ENCODE measurements around the gene LENG1. TPM values are rescaled to one million over a fixed set of nuclear protein-coding genes. Genes with fewer than 3 reads are reported as not detected.

The LENG1 gene
- total and polyA plus RNA-seq, 9 of the 15 experiments (the other 6 are each of a cell fraction or from before 2014, with no cell fraction given), result 0.30 to 10.5 (median 4.7) TPM

GRCh38 chr19:54136864-54137698 lies 22.4 kb downstream of the LENG1 start (continued):
- TF ChIP-seq BCL6 (CRISPR knock-in tag; IDR thresholded peaks at IDR 0.05), result no peak
- TF ChIP-seq POLR3G (IDR thresholded peaks at IDR 0.05; ENCODE audit: extremely low read depth, insufficient read length, insufficient replicate concordance), result no peak
- TF ChIP-seq POLR2A (conservative IDR thresholded peaks at IDR 0.05), result peak; percentile 66
- no peak for TF ChIP-seq DMBX1 (CRISPR knock-in tag; IDR thresholded peaks at IDR 0.05; ENCODE audit: borderline replicate concordance)
- no peak for TF ChIP-seq KLF1 (tag; IDR thresholded peaks at IDR 0.05)
- TF ChIP-seq E2F1 (CRISPR knock-in tag; IDR thresholded peaks at IDR 0.05), result peak; percentile 72; the same call in 1 of the 2 replicates
- no peak for TF ChIP-seq HDGF (IDR thresholded peaks at IDR 0.05)
- no peak for TF ChIP-seq PREB (CRISPR knock-in tag; IDR thresholded peaks at IDR 0.05)
- no peak for TF ChIP-seq PHF21A (IDR thresholded peaks at IDR 0.05; ENCODE audit: borderline replicate concordance, low read depth)
- no peak for TF ChIP-seq GTF2A2 (tag; IDR thresholded peaks at IDR 0.05)
- no peak for TF ChIP-seq ZNF561 (CRISPR knock-in tag; conservative IDR thresholded peaks at IDR 0.05)
- TF ChIP-seq NRF1 (conservative IDR thresholded peaks at IDR 0.05 in 1 of 2, IDR thresholded peaks at IDR 0.05 in 1 of 2), result peak; percentile 92 to 93
- no peak for TF ChIP-seq CTCFL (IDR thresholded peaks at IDR 0.05; ENCODE audit: borderline replicate concordance, insufficient read depth, low read depth, low read length, poor library complexity, severe bottlenecking)
- TF ChIP-seq NEUROD1 (IDR thresholded peaks at IDR 0.05; ENCODE audit: borderline replicate concordance, low read depth, low read length, partially characterized antibody), result peak; percentile 100
- no peak for TF ChIP-seq ZMIZ1 (IDR thresholded peaks at IDR 0.05; ENCODE audit: low read depth in 2 of 2, low read length in 2 of 2)
- TF ChIP-seq ARID3A (IDR thresholded peaks at IDR 0.05; ENCODE audit: borderline replicate concordance, low read depth, low read length), result 0 out of 2 replicates have a peak, but pooled peaks have one; percentile 27
- TF ChIP-seq KAT7 (CRISPR knock-in tag; IDR thresholded peaks at IDR 0.05; ENCODE audit: borderline replicate concordance), result no peak

Data from K562 (cell line).